ENCODE data around the gene OR2M3. TPM values are rescaled to one million over a fixed set of nuclear protein-coding genes. Genes with fewer than 3 reads are reported as not detected.

OR2M3 gene
- not detected in 2 replicates for total RNA-seq

DNA sequence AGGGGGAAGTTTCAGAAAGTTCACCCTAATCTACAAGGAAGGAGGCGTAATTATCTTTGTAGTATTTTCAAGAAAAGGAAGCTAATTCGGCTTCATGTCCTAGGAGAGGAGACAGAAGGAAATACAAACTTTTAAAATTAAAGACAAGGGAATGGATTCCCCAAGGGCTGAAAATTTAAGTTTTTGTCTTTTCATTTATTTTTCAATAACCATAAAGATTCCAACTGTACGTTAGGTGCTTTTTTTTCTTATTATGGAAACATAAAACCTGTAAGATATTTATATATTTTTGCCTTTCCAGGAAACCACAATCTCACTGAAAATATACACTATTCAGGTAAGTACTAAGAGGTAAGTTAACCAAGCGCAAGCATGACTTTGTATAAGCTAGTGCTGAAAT lies at the start of gene OR2M3:
TSS of gene OR2M3 (plus strand) at position 301 of the 400 bp plus-strand sequence. CDS start 5,803 bp downstream, outside the sequence.

DNA sequence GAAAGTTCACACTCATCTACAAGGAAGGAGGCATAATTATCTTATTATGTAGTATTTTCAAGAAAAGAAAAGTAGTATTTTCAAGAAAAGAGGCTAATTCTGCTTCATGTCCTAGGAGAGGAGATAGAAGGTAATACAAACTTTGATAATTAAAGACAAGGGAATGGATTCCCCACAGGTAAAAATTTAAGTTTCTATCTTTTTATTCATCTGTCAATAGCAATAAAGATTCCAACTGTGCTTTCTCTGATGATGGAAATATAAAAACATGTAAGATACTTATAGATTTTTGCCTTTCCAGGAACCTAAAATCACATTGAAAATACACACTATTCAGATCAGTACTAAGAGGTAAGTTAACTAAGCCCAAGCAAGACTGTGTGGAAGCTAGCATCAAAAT lies 22.5 kb upstream of the OR2M3 start, which contains the start of gene OR2M2:
TSS of gene OR2M2 (plus strand) at position 301 of the 400 bp plus-strand sequence. CDS start 5,165 bp downstream, outside the sequence.

DNA sequence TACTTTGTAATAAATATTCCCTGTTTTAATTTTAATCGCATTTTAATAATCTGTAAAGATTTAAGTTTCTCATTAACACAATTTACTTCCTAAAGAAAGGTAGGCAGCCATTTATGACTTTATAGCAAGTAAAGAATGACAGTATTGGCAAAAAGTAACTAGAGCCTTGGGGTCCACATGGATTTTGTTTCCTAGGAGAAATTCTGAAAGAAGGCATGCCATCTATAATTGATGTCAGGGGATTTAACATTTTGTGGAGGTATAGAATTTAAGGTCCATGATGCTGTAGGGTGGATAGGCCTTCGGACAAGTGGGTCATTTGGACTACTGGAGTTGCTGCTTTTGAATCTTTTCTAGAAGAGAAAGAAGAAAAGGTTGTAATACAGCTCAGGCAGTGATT lies 34.1 kb downstream of the OR2M3 start, which contains the start of gene OR2M4:
TSS of gene OR2M4 (plus strand) at position 301 of the 400 bp plus-strand sequence. CDS start 7,512 bp downstream, outside the sequence.

Other genes with a start within 250 kb of the OR2M3 start
- not detected in 2 replicates for gene OR2L8, start 248.4 kb upstream of the OR2M3 start, total RNA-seq
- not detected in 2 replicates for gene OR2AK2, start 232.0 kb upstream of the OR2M3 start, total RNA-seq
- not detected in 2 replicates for gene OR2L5, start 183.6 kb upstream of the OR2M3 start, total RNA-seq
- gene OR2L2, start 167.2 kb upstream of the OR2M3 start, total RNA-seq = not detected in 2 replicates
- gene OR2L3, start 150.4 kb upstream of the OR2M3 start, total RNA-seq = not detected in 2 replicates
- gene OR2L13, start 102.1 kb upstream of the OR2M3 start, total RNA-seq = not detected in 2 replicates
- gene OR2M5, start 52.1 kb upstream of the OR2M3 start, total RNA-seq = not detected in 2 replicates
- gene OR2M2, start 22.4 kb upstream of the OR2M3 start, total RNA-seq = not detected in 2 replicates
- gene OR2M4, start 34.2 kb downstream of the OR2M3 start, total RNA-seq = not detected in 2 replicates
- gene OR2T33, start 80.7 kb downstream of the OR2M3 start, total RNA-seq = not detected in 2 replicates
- not detected in 2 replicates for gene OR2T12, start 106.2 kb downstream of the OR2M3 start, total RNA-seq
- not detected in 2 replicates for gene OR2M7, start 127.3 kb downstream of the OR2M3 start, total RNA-seq
- not detected in 2 replicates for gene OR14C36, start 151.5 kb downstream of the OR2M3 start, total RNA-seq
- not detected in 2 replicates for gene OR2T4, start 164.4 kb downstream of the OR2M3 start, total RNA-seq
- not detected in 2 replicates for gene OR2T6, start 178.5 kb downstream of the OR2M3 start, total RNA-seq
- gene OR2T1, start 205.8 kb downstream of the OR2M3 start, total RNA-seq = not detected in 2 replicates
- not detected in 2 replicates for gene OR2T2, start 248.4 kb downstream of the OR2M3 start, total RNA-seq